RWPE2 (cell line): Measurements from ENCODE around the gene OSBPL6.

ENCODE experiments used
- ATAC-seq: fragments of 200-7000 bp; cut with Tn5 transposase; 3 replicates; pipeline ENCODE4 v1.9.1; 2021; ENCODE audit warnings: low read depth
- DNase-seq: peaks from one replicate; pipeline ENCODE4 v3.0.0-alpha.2; 2020; ENCODE audit warnings: low spot score
- H3K27ac ChIP-seq: fragments of 450-650 bp; 2 replicates; pipeline ENCODE4 v1.5.1; 2017; ENCODE audit warnings: mild to moderate bottlenecking; ENCODE audit not compliant: poor library complexity, severe bottlenecking
- H3K27me3 ChIP-seq: fragments of 250-450 bp; sonication (Bioruptor Pico); 2 replicates; pipeline ENCODE4 v1.5.1; 2021; ENCODE audit warnings: mild to moderate bottlenecking, moderate library complexity; ENCODE audit not compliant: insufficient read depth, poor library complexity, severe bottlenecking
- H3K36me3 ChIP-seq: fragments of 250-450 bp; sonication (Bioruptor Pico); 2 replicates; pipeline ENCODE4 v1.5.1; 2020; ENCODE audit warnings: low read depth, mild to moderate bottlenecking, moderate library complexity
- H3K4me1 ChIP-seq: fragments of 250-450 bp; sonication (Bioruptor Pico); 2 replicates; pipeline ENCODE4 v1.5.1; 2021; ENCODE audit warnings: mild to moderate bottlenecking, moderate library complexity; ENCODE audit not compliant: insufficient read depth, poor library complexity, severe bottlenecking
- H3K4me3 ChIP-seq: fragments of 250-450 bp; sonication (Bioruptor Pico); 2 replicates; pipeline ENCODE4 v1.5.1; 2021; ENCODE audit warnings: mild to moderate bottlenecking, moderate library complexity; ENCODE audit not compliant: severe bottlenecking
- H3K9me3 ChIP-seq: fragments of 250-450 bp; sonication (Bioruptor Pico); 2 replicates; pipeline ENCODE4 v1.5.1; 2021; ENCODE audit warnings: mild to moderate bottlenecking, moderate library complexity; ENCODE audit not compliant: severe bottlenecking
- TF ChIP-seq, protein P1 (sequence below): fragments of 450-650 bp; IDR thresholded peaks from one replicate; pipeline ENCODE4 v1.5.1; 2017; ENCODE audit warnings: mild to moderate bottlenecking, moderate library complexity; ENCODE audit not compliant: poor library complexity, severe bottlenecking

The OSBPL6 gene

GRCh38 chr2:178188466-178188865 lies 5.8 kb upstream of the OSBPL6 start:
- TF ChIP-seq, protein P1, sequence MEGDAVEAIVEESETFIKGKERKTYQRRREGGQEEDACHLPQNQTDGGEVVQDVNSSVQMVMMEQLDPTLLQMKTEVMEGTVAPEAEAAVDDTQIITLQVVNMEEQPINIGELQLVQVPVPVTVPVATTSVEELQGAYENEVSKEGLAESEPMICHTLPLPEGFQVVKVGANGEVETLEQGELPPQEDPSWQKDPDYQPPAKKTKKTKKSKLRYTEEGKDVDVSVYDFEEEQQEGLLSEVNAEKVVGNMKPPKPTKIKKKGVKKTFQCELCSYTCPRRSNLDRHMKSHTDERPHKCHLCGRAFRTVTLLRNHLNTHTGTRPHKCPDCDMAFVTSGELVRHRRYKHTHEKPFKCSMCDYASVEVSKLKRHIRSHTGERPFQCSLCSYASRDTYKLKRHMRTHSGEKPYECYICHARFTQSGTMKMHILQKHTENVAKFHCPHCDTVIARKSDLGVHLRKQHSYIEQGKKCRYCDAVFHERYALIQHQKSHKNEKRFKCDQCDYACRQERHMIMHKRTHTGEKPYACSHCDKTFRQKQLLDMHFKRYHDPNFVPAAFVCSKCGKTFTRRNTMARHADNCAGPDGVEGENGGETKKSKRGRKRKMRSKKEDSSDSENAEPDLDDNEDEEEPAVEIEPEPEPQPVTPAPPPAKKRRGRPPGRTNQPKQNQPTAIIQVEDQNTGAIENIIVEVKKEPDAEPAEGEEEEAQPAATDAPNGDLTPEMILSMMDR, result no peak

GRCh38 chr2:178191004-178191508 lies 3.3 kb upstream of the OSBPL6 start:
- Histone ChIP-seq H3K4me1 (peaks cover 5% of the 10 kb centered on the region), H3K36me3 (no peaks in the 10 kb centered on the region), H3K27ac (no peak overlapping the region), H3K9me3 (no peaks in the 10 kb centered on the region), H3K27me3 (no peaks in the 10 kb centered on the region), H3K4me3 (no peak overlapping the region)
- ATAC-seq (no peak), DNase-seq (no peak)
- TF ChIP-seq, protein P1, result no peak

More at GRCh38 chr2:178188466-178188865, 5.8 kb upstream of the OSBPL6 start:
- H3K36me3 ChIP-seq, result no peaks in the 10 kb centered on the region
- H3K27ac ChIP-seq, result no peak overlapping the region
- no peak overlapping the region for H3K4me3 ChIP-seq
- no peaks in the 10 kb centered on the region for H3K4me1 ChIP-seq
- H3K9me3 ChIP-seq, result no peaks in the 10 kb centered on the region
- peak; percentile 67 for ATAC-seq
- no peaks in the 10 kb centered on the region for H3K27me3 ChIP-seq
- DNase-seq, result no peak

DNA sequence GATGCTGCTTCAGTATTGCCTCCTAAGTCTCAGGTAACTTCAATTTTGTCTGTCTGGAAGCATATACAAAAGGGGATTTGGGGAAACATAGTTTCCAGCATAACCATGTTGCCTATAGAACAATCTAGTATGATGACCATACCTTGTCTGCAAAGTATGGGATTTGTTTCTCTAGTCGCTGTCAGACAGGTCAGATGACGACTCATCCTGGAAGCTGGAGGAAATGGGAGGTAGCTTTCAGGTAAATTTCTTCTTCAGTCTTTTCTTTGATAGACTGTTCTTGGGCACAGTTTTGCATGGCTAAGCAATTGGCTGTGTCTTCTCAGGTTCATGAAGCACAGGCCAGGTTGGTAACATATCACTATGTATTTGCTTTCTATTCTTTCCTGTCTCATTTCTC lies 2.8 kb upstream of the OSBPL6 start:
- ATAC-seq (no peak), DNase-seq (no peak)
- TF ChIP-seq, protein P1, result no peak
- no peaks in the 10 kb centered on the region for H3K27me3 ChIP-seq
- H3K4me1 ChIP-seq, result peaks cover 10% of the 10 kb centered on the region
- H3K27ac ChIP-seq, result no peak overlapping the region
- H3K36me3 ChIP-seq, result no peaks in the 10 kb centered on the region
- no peak overlapping the region for H3K4me3 ChIP-seq
- H3K9me3 ChIP-seq, result no peaks in the 10 kb centered on the region

DNA sequence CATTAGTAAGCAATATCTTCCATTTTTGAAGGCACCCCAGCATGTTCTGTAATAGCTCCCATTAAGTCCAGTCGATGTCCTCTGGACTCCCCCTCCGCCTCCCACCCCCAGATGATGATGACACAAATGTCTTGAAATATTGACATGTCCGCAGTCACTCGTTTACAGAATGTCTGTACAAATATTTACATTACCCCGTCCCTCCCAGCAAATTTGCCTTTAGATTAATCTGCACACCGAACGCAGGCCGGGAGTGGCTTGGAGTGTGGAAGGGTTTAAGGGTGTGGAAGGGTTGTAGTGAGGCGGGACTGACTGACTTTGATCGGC lies 853 bp upstream of the OSBPL6 start:
- ATAC-seq (peak; percentile 13; the same call in 2 of the 3 replicates), DNase-seq (no peak)
- TF ChIP-seq, protein P1, result no peak
- H3K27me3 ChIP-seq, result no peaks in the 10 kb centered on the region
- no peaks in the 10 kb centered on the region for H3K9me3 ChIP-seq
- H3K4me3 ChIP-seq, result peak overlapping the region; percentile 78
- H3K36me3 ChIP-seq, result no peaks in the 10 kb centered on the region
- peaks cover 10% of the 10 kb centered on the region for H3K4me1 ChIP-seq
- H3K27ac ChIP-seq, result peak overlapping the region; percentile 60

- TF ChIP-seq, protein P1, result peak; percentile 5
- Histone ChIP-seq H3K36me3 (no peaks in the 10 kb centered on the region), H3K4me1 (peaks cover 10% of the 10 kb centered on the region), H3K27me3 (no peaks in the 10 kb centered on the region), H3K4me3 (peak overlapping the region; percentile 78), H3K9me3 (no peaks in the 10 kb centered on the region), H3K27ac (peak overlapping the region; percentile 60)
- ATAC-seq (peak; percentile 47), DNase-seq (peak; percentile 59)
These were observed 483 bp downstream of the OSBPL6 start for GRCh38 chr2:178194600-178195389.
